Gastroesophageal sphincter (tissue), 4 donors: ENCODE results near the gene MCCD1. TPM values are rescaled to one million over a fixed set of nuclear protein-coding genes. Genes with fewer than 3 reads are reported as not detected.
"Not testable (repeated sequence)": the region's sequence is repeated elsewhere in the genome, so short reads cannot be mapped to it uniquely, and the experiment has no call there.

Source experiments
- ATAC-seq: fragments of 150-250 bp; one replicate; pipeline ENCODE4 v1.9.1; 2016; ENCODE audit warnings: mild to moderate bottlenecking, moderate library complexity
- H3K27ac ChIP-seq, 4 donors: fragments of 200-600 bp; sonication (generic) in 3 of 4; 1 replicate in 3 of 4; 2 replicates in 1 of 4; pipeline ENCODE4 v1.5.1; 2016 to 2019
- H3K27me3 ChIP-seq: fragments of 200-600 bp; sonication (generic); one replicate; pipeline ENCODE4 v1.5.1; 2019
- H3K36me3 ChIP-seq, 2 donors: fragments of 200-600 bp; sonication (generic); one replicate each; pipeline ENCODE4 v1.5.1; 2019; ENCODE audit warnings: control low read depth in 1 of 2
- H3K4me1 ChIP-seq, 3 donors: fragments of 200-600 bp; sonication (generic); 1 replicate in 2 of 3; 2 replicates in 1 of 3; pipeline ENCODE4 v1.5.1; 2016 to 2019; ENCODE audit warnings: control low read depth in 2 of 3
- H3K4me3 ChIP-seq, 2 donors: fragments of 200-600 bp; sonication (generic); one replicate each; pipeline ENCODE4 v1.5.1; 2019; ENCODE audit warnings: mild to moderate bottlenecking in 1 of 2, moderate library complexity in 1 of 2
- H3K9me3 ChIP-seq, 3 donors: fragments of 200-600 bp; sonication (generic); one replicate each; pipeline ENCODE4 v1.5.1; 2017 to 2019; ENCODE audit warnings: control low read depth in 2 of 3
- CTCF ChIP-seq, 4 experiments: fragments of 200-600 bp in 2 of 4; fragments of 450-650 bp in 2 of 4; sonication (generic) in 1 of 4; IDR thresholded peaks; one replicate each; pipeline ENCODE4 v1.5.1; 2017 to 2019; ENCODE audit warnings: antibody characterized with exemption in 4 of 4, mild to moderate bottlenecking in 2 of 4, moderate library complexity in 2 of 4
- EP300 ChIP-seq: sonication (generic); formaldehyde crosslinking; IDR thresholded peaks from one replicate; pipeline ENCODE4 v1.6.1; 2017; ENCODE audit warnings: antibody characterized with exemption, mild to moderate bottlenecking
- POLR2A ChIP-seq, 2 donors: fragments of 450-650 bp; IDR thresholded peaks; one replicate each; pipeline ENCODE4 v1.6.1; 2017; ENCODE audit warnings: antibody characterized with exemption in 2 of 2, mild to moderate bottlenecking in 2 of 2, moderate library complexity in 1 of 2
- POLR2AphosphoS5 ChIP-seq: sonication (generic); formaldehyde crosslinking; IDR thresholded peaks from one replicate; pipeline ENCODE4 v1.6.1; 2017; ENCODE audit warnings: antibody characterized with exemption
- WGBS, 2 donors: methylation state at CpG; one replicate each; pipeline ENCODE4 v1.1.5; 2018; ENCODE audit warnings: low coverage in 1 of 2; 5-methylcytosine and 5-hydroxymethylcytosine counted together
- total RNA-seq, 4 donors: library from RNA; depleted of rRNA; stranded (reverse); fragments of >200 nt; gene quantifications; one replicate each; pipeline ENCODE4 v1.1.0, GENCODE V29; 2016

Gene MCCD1
- total RNA-seq, 4 donors from 2014 or later, result not detected

GRCh38 chr6:31502586-31502985 lies 26.2 kb upstream of the MCCD1 start:
- Histone ChIP-seq H3K27ac (no peak overlapping the region), H3K36me3 (peaks cover 0 to 17% of the 10 kb centered on the region in 2 donors), H3K27me3 (peaks cover 76% of the 10 kb centered on the region), H3K4me1 (peaks cover 0 to 19% (median 0%) of the 10 kb centered on the region in 3 donors), H3K4me3 (no peak overlapping the region), H3K9me3 (peaks cover 0 to 9% (median 0%) of the 10 kb centered on the region in 3 donors)
- ATAC-seq, result no peak
- TF ChIP-seq EP300 (no peak), POLR2AphosphoS5 (no peak), CTCF (IDR thresholded peaks at IDR 0.05) (no peak), POLR2A (IDR thresholded peaks at IDR 0.05) (no peak)

GRCh38 chr6:31509036-31509435 lies 19.7 kb upstream of the MCCD1 start:
- not testable (repeated sequence) for ATAC-seq, H3K4me3 ChIP-seq, H3K27ac ChIP-seq, H3K4me1 ChIP-seq, H3K9me3 ChIP-seq
- WGBS, 2 donors, result no CpG with 5 or more reads among the region's 2 CpGs
- Histone ChIP-seq H3K27me3 (peaks cover 40% of the 10 kb centered on the region), H3K36me3 (peaks cover 0 to 22% of the 10 kb centered on the region in 2 donors)

- WGBS, 2 donors, result 53 to 95% methylated on average over 2 to 4 of the region's 4 CpGs
- TF ChIP-seq CTCF (IDR thresholded peaks at IDR 0.05) (no peak), EP300 (no peak), POLR2A (IDR thresholded peaks at IDR 0.05) (no peak), POLR2AphosphoS5 (no peak)
- ATAC-seq, result no peak
Observed at GRCh38 chr6:31510007-31510406, 18.8 kb upstream of the MCCD1 start.

GRCh38 chr6:31513456-31514165 lies 15.2 kb upstream of the MCCD1 start:
- Histone ChIP-seq H3K9me3 (no peaks in the 10 kb centered on the region), H3K36me3 (no peaks in the 10 kb centered on the region), H3K4me1 (no peaks in the 10 kb centered on the region), H3K27ac (no peak overlapping the region), H3K4me3 (no peak overlapping the region), H3K27me3 (peaks cover 23% of the 10 kb centered on the region)
- no peak for TF ChIP-seq EP300
- TF ChIP-seq POLR2A (IDR thresholded peaks at IDR 0.05), result no peak
- TF ChIP-seq POLR2AphosphoS5, result no peak
- TF ChIP-seq CTCF (IDR thresholded peaks at IDR 0.05), result no peak
- no peak for ATAC-seq
- WGBS, 2 donors, result 63 to 65% methylated on average over 3 to 4 of the region's 5 CpGs

More at GRCh38 chr6:31510007-31510406, 18.8 kb upstream of the MCCD1 start:
- Histone ChIP-seq H3K4me3 (no peak overlapping the region), H3K4me1 (no peaks in the 10 kb centered on the region), H3K27ac (no peak overlapping the region), H3K36me3 (peaks cover 0 to 22% of the 10 kb centered on the region in 2 donors), H3K9me3 (no peaks in the 10 kb centered on the region), H3K27me3 (peaks cover 32% of the 10 kb centered on the region)

- TF ChIP-seq CTCF (IDR thresholded peaks at IDR 0.05), result no peak
- no peak for TF ChIP-seq POLR2A (IDR thresholded peaks at IDR 0.05)
- no peak for TF ChIP-seq EP300
- no peak for TF ChIP-seq POLR2AphosphoS5
- Histone ChIP-seq H3K9me3 (no peaks in the 10 kb centered on the region), H3K4me3 (no peak overlapping the region), H3K27ac (no peak overlapping the region), H3K27me3 (no peaks in the 10 kb centered on the region), H3K36me3 (no peaks in the 10 kb centered on the region), H3K4me1 (no peaks in the 10 kb centered on the region)
- WGBS, 2 donors, result 68 to 86% methylated on average over 2 to 3 of the region's 3 CpGs
- ATAC-seq, result no peak
Observed at GRCh38 chr6:31521835-31522234, 6.9 kb upstream of the MCCD1 start.
